HL-60 (cell line): ENCODE data around the gene FBXW4.

Source experiments
- DNase-seq, 2 experiments: peaks; one replicate each; pipeline ENCODE4 v3.0.0-alpha.2; 2010 to 2020; ENCODE audit warnings: low read depth in 1 of 2, low spot score in 1 of 2
- H3K27ac ChIP-seq: fragments of 250-450 bp; sonication (Bioruptor Pico); replicated peaks from 2 replicates; pipeline ENCODE4 v1.5.1; 2020; ENCODE audit warnings: mild to moderate bottlenecking, moderate library complexity
- H3K27me3 ChIP-seq: fragments of 250-450 bp; sonication (Bioruptor Pico); 2 replicates; pipeline ENCODE4 v1.5.1; 2021; ENCODE audit warnings: mild to moderate bottlenecking, moderate library complexity; ENCODE audit not compliant: insufficient read depth, poor library complexity, severe bottlenecking
- H3K4me3 ChIP-seq: replicated peaks from 2 replicates; pipeline ENCODE4 v1.5.1; 2011; ENCODE audit warnings: mild to moderate bottlenecking, control low read depth, low read length; ENCODE audit not compliant: insufficient read depth
- CTCF ChIP-seq: IDR thresholded peaks from one replicate; pipeline ENCODE4 v1.5.1; 2011; ENCODE audit warnings: low read length, control low read depth, inconsistent platforms; ENCODE audit not compliant: insufficient read depth
- GABPA ChIP-seq: IDR thresholded peaks from 2 replicates; pipeline ENCODE4 v1.6.1; 2012; ENCODE audit warnings: low read depth
- POLR2AphosphoS5 ChIP-seq: IDR thresholded peaks from 2 replicates; pipeline ENCODE4 v1.6.1; 2012; ENCODE audit warnings: low read depth
- REST ChIP-seq: IDR thresholded peaks from 2 replicates; pipeline ENCODE4 v1.6.1; 2012; ENCODE audit warnings: low read depth; ENCODE audit not compliant: insufficient replicate concordance
- SPI1 ChIP-seq: IDR thresholded peaks from 2 replicates; pipeline ENCODE4 v1.6.1; 2012; ENCODE audit warnings: low read depth, mild to moderate bottlenecking, borderline replicate concordance

Gene FBXW4

DNA sequence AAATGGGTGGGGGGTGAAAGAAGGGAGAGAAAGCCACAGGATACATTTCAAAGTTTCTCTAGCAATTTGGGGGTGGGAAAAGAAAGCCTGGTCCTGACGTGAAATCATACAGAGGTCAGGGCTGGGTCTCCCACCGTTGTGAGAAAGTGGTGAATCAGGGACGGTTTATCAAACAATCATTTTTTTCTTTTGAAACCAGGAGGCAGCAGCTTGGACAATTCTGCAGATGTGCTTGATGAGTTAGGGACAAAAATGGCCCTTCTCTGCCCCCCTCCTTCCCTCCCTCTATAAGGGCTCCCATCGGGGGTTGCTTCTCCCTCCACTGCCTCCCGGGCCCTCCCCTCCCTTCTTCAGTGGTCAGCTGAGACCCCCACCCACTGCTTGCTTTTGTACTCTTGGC, 43.6 kb downstream of the FBXW4 start:
- no peak for DNase-seq
- H3K27ac ChIP-seq = no peak overlapping the region
- no peaks in the 10 kb centered on the region for H3K27me3 ChIP-seq
- no peak overlapping the region for H3K4me3 ChIP-seq
- TF ChIP-seq SPI1 (no peak), REST (no peak), GABPA (no peak), POLR2AphosphoS5 (no peak)

DNA sequence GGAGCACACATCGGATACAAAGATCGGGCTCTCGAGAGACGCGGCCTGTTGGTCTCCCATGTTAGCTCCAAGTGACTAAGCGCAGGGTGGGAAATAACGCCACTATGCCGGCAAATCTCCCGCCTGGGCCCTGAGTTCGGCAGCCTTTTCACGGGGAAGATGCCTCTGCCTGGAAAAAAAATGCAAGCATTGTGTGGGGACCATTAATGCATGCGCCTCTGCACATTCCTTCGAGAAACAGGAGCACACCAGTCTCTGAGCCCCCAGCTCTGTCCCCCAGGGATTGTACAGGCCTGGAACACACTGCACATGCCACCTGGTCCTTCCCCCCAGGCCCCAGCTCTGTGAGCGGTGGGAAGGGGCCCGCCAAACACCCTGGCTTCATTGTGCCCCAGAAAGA, 44.1 kb downstream of the FBXW4 start:
- no peak for TF ChIP-seq POLR2AphosphoS5
- TF ChIP-seq CTCF = no peak
- no peak for TF ChIP-seq SPI1
- no peak for TF ChIP-seq GABPA
- TF ChIP-seq REST = no peak
- no peaks in the 10 kb centered on the region for H3K27me3 ChIP-seq

DNA sequence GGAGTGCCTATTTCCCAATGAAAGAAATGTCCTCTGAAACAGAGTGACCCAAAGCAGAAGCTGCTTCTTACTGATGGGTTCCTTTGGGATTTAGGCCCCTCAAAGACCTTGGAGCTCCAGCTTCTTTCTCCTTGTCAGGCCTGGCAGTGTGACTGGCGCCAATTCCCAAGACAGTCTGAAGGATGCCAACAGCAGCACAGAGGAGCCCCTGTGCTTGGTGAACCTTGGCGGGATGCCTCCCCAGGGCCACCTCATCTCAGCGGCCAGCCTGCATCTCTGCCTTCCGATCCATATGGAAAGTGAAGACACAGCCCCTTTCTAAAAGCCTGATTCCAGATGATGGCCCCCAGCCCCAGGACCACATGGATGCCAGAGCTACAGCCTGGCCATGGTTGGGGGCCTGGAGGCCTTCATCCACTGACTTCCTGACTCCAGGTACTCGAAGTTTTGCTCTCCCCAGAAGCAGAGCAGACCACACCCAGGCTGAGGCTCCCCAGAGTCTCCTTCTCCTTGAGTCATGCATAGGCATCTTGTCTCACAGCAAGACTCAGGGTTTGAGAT, 45.4 kb downstream of the FBXW4 start:
- Histone ChIP-seq H3K4me3 (no peak overlapping the region), H3K27ac (no peak overlapping the region), H3K27me3 (no peaks in the 10 kb centered on the region)
- TF ChIP-seq POLR2AphosphoS5 = no peak
- TF ChIP-seq GABPA = no peak
- no peak for TF ChIP-seq REST
- TF ChIP-seq CTCF = no peak
- no peak for TF ChIP-seq SPI1
- DNase-seq = no peak

More for the DNA sequence above, 44.1 kb downstream of the FBXW4 start:
- Histone ChIP-seq H3K4me3 (no peak overlapping the region), H3K27ac (no peak overlapping the region)
- no peak for DNase-seq

DNA sequence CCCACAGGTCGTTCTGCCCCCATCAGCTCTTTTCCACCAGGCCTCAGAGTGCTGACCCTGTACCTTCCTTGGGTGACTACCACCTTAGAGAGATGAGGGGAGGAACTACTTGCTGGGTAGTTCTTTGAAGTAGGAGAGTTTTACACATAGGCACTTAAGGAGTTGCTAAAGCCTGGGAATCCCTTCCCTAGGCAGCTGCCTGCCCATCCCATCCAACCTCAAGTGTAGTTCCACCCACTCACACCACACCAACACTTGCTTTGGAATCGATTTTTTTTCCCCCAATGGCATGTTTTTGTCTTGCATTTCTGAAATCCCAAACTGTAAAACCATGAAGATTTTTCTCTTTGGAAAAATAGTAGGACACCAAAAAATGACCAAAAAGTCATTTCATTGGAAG, 47.7 kb downstream of the FBXW4 start:
- no peak for TF ChIP-seq CTCF
- TF ChIP-seq POLR2AphosphoS5 = no peak
- TF ChIP-seq REST = no peak
- TF ChIP-seq GABPA = no peak
- no peak for TF ChIP-seq SPI1
- H3K4me3 ChIP-seq = no peak overlapping the region
- DNase-seq = no peak
- no peak overlapping the region for H3K27ac ChIP-seq
- no peaks in the 10 kb centered on the region for H3K27me3 ChIP-seq
